Activated CD8-positive, alpha-beta memory T cell treated with anti-CD3 and anti-CD28 coated beads for 24 hours (primary cell): ENCODE results near the gene LRP1-AS.

Source experiments
- DNase-seq: peaks from one replicate; pipeline ENCODE4 v3.0.0-alpha.2; 2020

Gene LRP1-AS

DNA sequence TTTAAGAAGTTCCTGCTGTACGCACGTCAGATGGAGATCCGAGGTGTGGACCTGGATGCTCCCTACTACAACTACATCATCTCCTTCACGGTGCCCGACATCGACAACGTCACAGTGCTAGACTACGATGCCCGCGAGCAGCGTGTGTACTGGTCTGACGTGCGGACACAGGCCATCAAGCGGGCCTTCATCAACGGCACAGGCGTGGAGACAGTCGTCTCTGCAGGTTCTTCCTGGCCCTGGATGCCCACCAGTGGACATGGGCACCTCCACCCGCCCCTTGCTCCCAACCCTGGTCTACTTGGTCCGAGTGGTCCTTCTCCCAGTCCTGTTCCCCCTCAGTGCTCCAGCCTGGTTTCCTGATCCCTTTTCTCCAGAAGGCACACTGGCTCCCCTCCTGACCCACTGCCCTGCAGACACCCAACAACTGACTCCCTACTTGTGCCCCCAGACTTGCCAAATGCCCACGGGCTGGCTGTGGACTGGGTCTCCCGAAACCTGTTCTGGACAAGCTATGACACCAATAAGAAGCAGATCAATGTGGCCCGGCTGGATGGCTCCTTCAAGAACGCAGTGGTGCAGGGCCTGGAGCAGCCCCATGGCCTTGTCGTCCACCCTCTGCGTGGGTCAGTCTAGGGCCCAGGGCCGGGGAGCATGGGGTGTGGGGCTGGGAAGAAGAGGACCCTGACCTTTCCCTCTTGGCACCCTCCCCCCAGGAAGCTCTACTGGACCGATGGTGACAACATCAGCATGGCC is 32.1 kb upstream of the LRP1-AS start:
- DNase-seq = no peak

DNA sequence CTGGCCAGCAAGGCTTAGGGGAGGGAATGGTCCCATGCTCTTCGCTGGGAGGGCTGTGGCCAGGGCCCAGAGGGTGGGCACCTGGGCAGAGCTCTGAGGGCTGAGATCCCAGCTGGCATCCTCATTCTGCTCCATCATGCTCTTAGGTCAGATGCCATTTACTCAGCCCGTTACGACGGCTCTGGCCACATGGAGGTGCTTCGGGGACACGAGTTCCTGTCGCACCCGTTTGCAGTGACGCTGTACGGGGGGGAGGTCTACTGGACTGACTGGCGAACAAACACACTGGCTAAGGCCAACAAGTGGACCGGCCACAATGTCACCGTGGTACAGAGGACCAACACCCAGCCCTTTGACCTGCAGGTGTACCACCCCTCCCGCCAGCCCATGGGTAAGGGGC is 30.8 kb upstream of the LRP1-AS start:
- DNase-seq = no peak

GRCh38 chr12:57177354-57177753 is 29.9 kb upstream of the LRP1-AS start:
- no peak for DNase-seq

GRCh38 chr12:57176846-57177245 is 29.4 kb upstream of the LRP1-AS start:
- DNase-seq = no peak

DNA sequence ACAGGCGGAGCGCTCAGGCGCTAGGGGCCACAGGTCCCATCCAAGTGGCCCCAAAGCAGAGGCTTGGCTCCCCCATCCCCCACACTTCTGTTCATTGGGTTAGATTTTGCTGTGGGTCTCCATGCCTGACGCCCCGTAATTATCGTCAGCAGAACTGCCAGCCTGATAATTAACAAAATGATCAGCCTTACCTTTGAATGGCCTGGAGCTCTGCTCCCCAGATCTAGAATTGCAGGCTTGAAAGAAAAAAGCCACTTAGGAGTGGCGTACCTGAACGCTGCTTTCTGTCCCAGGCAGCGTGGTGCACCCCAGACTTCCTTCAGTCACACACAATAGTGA is 28.7 kb upstream of the LRP1-AS start:
- no peak for DNase-seq

GRCh38 chr12:57175428-57176138 is 28.2 kb upstream of the LRP1-AS start:
- peak; percentile 70 for DNase-seq

- no peak for DNase-seq
These were observed 26.3 kb upstream of the LRP1-AS start for GRCh38 chr12:57173683-57174082.

DNA sequence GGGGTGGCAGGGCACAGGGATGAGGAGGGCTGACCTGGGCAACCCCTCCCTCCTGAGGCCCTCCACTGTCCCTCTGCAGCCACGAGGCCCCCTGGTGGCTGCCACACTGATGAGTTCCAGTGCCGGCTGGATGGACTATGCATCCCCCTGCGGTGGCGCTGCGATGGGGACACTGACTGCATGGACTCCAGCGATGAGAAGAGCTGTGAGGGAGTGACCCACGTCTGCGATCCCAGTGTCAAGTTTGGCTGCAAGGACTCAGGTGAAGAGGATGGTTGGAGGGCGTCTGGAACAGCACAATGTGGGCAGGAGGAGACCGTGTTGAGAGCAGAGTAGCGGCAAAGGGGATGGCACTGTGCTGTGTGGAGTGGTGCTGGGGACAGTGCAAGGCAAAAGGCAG is 25.7 kb upstream of the LRP1-AS start:
- DNase-seq = no peak

GRCh38 chr12:57171668-57172067 is 24.2 kb upstream of the LRP1-AS start:
- DNase-seq = no peak

DNA sequence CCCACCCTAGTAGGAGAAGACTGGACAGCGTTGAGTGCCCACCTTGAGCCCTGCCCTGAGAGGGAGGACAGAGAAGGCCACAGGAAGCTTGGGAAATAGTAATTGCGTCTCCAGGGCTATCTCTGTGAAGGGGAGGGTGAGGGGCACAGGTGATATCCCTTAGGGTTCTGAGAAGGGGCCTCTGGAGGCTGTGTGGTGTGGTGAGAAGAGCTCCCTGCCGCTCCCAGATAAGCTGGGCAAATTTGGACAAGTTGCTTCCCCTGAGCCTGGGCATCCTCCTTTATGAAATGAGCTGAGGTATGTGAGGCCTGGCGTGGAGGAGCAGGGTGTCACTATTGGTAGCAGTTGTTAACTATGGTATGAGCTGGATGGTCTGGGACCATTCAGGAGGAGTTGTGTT is 23.5 kb upstream of the LRP1-AS start:
- no peak for DNase-seq

GRCh38 chr12:57170408-57170807 is 23.0 kb upstream of the LRP1-AS start:
- DNase-seq = no peak

- no peak for DNase-seq
These were observed 22.6 kb upstream of the LRP1-AS start for GRCh38 chr12:57169969-57170368.

GRCh38 chr12:57169046-57169795 is 21.8 kb upstream of the LRP1-AS start:
- DNase-seq = no peak

DNA sequence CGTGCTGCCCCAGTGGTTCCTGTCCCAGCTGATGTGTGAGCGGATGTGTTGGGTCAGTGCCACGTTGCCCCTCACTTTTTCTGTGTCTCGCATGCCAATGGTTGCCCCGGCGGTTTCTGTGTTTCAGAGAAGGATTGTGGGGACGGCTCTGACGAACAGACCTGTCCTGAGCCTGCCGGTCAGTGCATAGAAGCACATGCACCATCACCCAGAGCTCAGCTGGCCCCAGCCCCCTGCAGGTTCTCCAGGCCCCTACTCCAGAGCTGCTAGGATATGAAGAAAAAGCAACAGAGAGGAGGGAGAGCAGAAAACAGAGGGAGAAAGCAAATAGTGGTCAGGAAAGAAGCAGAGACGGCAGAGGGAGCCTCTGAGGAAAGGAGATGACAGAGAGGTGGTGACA is 20.6 kb upstream of the LRP1-AS start:
- no peak for DNase-seq

DNA sequence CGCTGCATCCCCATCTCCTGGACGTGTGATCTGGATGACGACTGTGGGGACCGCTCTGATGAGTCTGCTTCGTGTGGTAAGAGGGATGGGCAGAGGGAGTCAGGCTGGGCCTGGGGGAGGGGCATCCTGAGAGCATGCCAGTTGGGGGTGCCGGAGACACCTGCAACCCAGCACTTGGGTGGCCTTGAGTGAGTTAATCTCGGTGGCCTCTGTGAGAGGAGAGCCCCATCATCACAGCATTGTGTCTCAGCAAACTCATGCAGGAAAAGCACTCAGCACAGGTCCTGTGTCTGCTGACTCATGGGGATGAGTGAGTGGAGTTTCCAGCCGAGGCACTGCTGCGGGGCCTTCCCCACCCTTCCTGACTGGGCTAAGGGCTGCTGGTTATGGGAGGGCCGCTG is 19.6 kb upstream of the LRP1-AS start:
- no peak for DNase-seq

GRCh38 chr12:57165741-57166140 is 18.3 kb upstream of the LRP1-AS start:
- DNase-seq = no peak

DNA sequence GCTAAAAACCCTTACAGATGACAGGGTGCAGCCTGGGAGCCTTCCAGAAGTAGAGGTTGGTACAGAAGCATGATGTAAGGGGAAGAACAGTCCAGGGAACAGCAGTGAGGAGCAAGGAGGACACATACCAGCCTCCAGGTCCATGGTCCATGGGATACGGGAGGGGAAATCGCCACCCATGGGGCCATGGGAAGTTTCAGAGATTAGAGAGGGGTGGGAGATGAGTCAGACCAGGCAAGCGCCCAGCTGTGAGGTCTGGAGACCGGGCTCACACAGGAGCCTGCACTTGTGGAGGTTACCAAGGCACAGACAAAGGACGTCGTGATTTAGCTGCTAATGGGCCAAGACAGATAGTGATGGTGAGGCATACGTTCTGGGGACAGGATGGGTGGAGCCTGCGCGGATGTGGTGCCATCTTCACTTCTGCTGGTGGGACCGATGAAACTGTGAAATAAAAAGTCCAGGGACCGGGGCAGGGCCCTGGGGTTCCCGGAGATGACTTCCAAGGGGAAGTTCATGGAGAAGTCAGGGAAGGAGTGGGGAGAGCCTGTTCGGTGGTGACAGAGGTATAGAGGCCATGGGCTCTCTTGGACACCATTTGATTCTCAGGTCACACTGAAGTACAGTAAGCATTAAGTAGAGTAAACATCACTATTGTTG is 17.7 kb upstream of the LRP1-AS start:
- DNase-seq = no peak

DNA sequence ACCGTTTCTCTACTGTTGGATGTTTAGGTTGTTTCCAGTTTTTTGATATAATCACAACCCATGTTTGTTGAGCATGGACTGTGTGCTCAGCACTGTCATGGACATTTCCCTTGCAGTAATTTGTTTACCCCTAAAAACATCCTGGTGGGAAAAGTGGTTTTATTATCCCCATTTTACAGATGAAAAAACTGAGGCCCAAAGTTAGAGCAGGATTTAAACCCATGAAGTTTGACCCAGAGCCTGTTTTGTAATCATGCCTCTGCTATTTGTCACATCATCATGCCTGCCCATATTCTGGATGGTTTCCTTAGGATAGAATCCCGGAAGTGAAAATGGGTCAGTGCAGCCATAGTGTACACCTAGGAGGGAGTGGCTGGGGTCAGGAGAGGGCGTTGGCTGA is 17.0 kb upstream of the LRP1-AS start:
- DNase-seq = no peak

- no peak for DNase-seq
These were observed 15.2 kb upstream of the LRP1-AS start for GRCh38 chr12:57162553-57163125.

DNA sequence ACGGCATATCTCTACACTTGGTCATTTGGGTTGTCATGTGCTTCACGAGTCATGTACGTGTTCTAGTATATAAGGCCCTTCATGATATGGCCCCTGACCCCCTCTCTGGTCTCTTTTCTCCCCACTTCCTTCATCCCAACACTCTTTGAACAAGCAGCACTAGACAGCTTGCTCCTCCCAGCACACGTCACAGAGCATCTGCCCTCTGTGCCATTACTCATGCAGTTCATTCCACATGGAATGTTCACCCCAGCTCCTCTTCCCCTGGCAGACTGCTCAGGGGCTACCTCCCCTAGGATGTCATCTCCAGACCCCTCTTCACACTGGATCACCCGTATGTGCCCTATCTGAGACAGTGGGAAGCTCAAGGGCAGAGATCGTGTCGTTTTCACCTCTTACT is 14.1 kb upstream of the LRP1-AS start:
- no peak for DNase-seq

DNA sequence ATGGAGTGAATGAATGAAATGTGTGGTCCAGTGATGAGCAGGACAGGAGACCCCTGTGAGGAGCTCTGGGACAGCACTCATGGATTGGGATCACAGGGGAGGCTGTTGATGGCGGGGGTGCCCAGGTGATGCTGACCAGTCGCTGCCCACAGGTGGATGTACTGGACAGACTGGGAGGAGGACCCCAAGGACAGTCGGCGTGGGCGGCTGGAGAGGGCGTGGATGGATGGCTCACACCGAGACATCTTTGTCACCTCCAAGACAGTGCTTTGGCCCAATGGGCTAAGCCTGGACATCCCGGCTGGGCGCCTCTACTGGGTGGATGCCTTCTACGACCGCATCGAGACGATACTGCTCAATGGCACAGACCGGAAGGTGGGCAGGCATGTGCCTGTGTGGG is 13.3 kb upstream of the LRP1-AS start:
- no peak for DNase-seq

DNA sequence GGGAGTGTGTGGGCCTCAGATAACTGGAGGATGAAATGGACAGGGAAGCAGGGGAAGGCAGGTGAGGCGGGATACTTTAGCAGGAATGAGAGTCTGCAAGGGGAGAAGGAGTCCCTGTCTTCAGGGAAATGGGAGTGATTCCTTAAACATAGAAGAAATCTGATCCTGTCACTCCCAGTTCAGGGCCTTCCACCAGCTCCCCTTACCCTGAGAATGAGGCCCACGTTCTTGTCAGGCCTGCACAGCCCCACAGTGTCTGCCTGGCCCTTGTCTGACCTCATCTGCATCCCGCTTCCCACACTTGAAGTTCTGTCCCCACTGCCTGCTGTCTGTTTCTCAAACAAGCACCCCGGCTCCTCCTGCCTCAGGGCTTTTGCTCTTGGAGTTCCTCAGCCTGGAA is 12.6 kb upstream of the LRP1-AS start:
- DNase-seq = no peak

DNA sequence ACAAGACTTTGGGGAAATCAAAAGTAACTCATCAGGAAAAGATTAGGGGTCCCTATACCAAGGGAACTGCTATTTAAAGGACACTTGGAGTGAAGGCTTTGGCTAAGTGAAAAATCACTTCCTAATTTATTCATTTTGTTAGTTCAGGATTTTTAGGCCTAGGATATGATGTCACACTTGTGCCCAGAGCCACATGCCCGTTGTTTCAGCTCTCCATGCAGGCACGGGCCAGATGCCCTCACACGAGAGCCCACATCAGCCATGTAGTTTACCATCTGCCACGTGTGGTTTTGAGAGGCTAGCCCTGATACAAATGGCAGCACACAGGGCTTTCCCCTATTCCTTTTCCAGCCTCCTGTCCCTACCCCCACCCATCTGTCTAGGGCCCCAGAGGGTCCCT is 11.9 kb upstream of the LRP1-AS start:
- no peak for DNase-seq
